Eye (tissue), 1 donor: ENCODE data around the gene VTI1B.
A peak's percentile ranks its signal among the peaks of the same experiment; 100 is the strongest.
"Not testable (repeated sequence)": the region's sequence is repeated elsewhere in the genome, so short reads cannot be mapped to it uniquely, and the experiment has no call there.

ENCODE experiments used
- DNase-seq: peaks from one replicate; pipeline ENCODE4 v3.0.0-alpha.2; 2015

VTI1B gene, protein sequence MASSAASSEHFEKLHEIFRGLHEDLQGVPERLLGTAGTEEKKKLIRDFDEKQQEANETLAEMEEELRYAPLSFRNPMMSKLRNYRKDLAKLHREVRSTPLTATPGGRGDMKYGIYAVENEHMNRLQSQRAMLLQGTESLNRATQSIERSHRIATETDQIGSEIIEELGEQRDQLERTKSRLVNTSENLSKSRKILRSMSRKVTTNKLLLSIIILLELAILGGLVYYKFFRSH

DNA sequence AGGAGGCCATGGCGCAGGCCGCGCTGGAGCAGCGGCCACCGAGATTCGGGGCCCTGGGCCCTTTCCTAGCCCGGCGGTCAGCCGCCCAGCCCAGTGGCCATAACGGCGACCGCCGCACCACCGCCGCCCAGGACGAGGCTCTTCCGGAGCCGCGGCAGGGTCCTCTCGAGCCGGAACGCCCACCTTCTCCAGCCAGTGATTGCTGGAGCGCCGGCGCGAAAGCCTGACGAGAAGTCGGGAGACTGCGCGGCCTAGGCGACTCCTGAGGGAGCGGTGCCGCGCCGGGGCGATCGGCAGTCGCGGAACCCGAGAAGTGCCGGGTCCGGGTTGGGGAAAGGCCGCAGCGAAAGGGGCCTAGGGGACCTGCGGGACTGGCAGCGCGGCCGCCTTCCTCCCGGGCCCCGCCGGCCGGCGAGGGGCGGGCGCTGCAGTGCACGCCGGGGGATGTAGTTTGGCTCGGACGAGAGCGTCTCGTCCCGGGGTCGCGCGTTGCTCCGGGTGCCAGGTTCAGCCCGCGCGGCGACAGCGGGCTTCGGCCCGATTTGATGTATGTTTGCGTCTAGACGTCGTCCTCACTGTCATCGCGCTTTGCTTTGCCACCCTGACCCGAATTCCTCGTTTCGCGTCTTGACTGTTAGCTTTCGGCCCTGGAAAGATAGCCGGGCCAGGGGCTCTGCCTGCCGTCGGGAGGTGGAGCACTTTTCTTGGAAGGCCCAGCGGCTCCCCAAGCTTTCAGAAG, at the start of gene VTI1B:
VTI1B (minus strand) TSS at position 153 of the 739 bp plus-strand sequence; CDS start at position 10, 143 bp downstream.
- DNase-seq, result peak; percentile 96

DNA sequence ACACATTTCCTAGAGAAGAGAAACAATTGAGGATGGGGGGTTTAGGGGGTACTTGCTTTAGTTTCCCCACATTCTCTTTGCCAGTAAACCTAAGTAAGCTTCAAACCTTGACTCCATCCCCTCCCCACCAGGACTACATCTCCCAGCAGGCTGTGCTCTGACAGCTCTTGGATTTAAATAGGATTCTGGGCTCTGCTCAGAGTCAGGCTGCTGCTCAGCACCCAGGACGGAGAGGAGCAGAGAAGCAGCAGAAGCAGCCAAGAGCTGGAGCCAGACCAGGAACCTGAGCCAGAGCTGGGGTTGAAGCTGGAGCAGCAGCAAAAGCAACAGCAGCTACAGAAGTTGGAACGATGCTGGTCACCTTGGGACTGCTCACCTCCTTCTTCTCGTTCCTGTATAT, 47.9 kb upstream of the VTI1B start:
- DNase-seq, result peak; percentile 17

DNA sequence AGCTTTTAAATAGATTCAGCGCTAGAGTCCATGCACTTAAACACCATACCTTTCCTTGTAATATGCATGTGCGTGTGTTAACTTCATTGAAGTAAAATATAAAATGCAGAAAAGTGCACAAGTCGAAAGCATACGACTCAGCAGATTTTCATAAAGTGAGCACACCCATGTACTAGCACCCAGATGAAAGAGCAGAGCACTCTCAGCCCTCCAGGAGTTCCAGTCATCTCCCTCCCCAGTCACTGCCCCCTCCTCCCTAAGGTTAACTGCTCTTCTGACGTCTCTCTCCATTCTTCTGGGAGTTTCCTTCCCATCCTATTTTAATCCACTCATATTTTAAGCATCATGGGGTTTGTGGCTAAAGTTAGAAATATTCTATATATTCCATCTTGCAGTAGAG, 47.4 kb upstream of the VTI1B start:
- no peak for DNase-seq

DNA sequence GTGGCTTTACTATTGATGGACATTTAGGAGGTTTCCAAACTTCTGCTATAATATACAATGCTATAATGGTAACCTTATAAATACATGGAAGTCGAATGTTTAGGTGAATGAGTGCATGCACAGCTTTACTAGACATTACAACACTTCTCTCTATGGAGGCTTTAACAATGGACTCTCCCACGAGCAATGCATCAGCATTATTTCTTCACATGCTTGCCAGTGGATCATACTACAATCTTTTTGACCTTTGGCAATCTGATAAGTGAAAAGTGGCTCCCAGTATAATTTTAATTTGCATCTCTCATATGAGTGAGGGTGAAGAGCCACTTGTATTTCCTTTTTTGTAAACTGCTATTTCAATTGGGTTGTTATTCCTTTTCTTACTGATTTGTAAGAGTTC, 45.4 kb upstream of the VTI1B start:
- no peak for DNase-seq

DNA sequence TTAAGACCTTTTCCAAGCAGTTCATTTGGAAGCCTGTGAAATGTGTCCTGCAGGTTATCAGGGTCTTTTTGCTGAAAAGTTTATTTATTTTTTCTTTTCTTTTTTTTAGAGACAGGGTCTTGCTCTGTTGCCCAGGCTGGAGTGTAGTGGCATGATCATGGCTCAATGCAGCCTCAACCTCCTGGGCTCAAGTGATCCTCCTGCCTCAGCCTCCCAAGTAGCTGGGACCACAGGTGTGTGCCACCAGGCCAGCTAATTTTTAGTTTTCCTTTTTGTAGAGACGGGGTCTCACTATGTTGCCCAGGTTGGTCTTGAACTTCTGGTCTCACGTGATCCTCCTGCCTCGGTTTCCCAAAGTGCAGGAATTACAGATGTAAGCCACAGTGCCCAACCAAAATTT, 45.0 kb upstream of the VTI1B start:
- DNase-seq, result not testable (repeated sequence)

DNA sequence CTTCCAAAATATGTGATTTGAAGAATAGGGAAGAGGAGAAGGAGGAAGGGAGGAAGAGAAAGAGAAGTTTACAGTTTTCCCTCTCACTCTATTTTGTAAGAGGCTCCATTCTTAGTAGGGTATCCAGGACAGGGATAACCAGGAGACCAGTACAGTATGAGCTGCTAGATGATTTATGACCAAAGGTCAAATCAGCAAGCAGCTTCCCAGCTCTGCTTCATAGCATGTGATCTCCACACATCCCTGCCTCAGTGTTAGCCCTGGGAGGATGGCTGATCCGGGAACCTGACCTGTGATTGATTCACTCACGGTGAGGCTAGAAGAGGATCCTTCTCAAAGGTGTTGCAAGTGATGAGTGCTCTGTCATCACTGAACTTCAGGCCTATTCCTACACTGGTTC, 43.8 kb upstream of the VTI1B start:
- DNase-seq, result no peak

DNA sequence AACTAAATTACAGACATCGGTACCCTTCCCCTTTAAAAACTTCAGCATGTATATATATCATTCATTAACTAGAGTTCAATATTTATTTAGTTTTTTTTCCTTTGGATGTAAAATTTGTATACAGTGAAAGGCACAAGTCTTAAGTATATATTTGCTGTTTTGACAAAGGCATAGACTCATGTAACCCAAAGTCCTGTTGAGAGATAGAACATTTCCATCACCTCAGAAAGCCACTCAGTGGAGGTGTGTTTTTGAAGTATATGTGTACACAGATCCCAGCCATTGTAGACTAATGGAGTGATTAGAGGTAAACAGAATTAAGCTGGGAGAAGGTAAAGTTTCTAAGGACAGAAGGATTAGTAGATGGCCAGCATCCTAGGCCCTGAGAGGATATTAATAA, 42.6 kb upstream of the VTI1B start:
- no peak for DNase-seq

DNA sequence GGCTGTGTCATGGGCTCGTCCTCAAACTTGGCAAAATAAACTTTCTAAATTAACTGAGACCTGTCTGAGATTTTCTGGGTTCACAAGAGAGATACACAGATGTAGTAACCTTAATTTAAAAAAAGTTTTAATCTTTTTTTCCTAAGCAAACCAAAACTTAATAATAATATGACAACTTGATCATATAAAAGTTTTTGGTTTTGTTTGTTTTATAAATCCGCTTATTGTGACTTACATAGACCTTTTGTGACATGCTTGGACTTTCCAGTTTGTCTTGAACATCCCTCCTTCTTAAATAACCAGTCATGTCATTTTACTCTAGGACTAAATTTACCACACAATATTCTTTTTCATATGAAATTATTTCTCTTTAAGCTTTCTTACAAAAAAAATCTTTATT, 35.8 kb upstream of the VTI1B start:
- DNase-seq, result peak; percentile 17

DNA sequence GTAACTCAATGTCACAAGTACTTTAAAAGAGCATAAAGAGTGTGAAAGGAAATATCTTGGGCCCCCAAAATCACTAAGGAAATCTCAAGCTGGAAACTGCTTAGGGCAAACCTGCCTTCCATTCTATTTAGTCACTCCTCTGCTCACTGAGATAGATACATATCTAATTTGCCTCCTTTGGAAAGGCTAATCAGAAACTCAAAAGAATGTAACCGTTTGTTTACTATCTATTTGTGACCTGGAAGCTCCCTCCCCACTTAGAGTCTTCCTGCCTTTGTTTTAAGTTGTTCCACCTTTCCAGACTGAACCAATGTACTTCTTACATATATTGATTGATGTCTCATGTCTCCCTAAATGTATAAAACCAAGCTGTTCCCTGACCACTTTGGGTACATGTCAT, 35.4 kb upstream of the VTI1B start:
- DNase-seq, result not testable (repeated sequence)

DNA sequence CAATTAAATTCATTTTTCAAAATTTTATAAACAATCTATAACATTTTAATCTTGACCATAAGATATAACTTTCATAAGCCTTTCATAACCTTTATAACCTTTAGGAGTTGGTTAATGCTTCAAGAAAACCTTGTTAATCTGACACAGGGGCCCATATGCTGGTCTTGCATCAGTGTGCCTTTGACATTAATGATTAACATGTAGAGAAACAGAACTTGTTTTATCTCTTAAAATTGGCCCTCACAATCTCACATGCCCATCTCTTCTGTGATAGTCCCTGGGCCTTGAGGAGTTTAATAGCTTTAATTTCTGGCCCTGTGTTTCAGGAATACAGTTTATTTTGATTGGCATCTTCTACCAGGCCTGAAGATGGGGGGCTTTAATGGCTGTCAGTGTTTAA, 34.9 kb upstream of the VTI1B start:
- not testable (repeated sequence) for DNase-seq

DNA sequence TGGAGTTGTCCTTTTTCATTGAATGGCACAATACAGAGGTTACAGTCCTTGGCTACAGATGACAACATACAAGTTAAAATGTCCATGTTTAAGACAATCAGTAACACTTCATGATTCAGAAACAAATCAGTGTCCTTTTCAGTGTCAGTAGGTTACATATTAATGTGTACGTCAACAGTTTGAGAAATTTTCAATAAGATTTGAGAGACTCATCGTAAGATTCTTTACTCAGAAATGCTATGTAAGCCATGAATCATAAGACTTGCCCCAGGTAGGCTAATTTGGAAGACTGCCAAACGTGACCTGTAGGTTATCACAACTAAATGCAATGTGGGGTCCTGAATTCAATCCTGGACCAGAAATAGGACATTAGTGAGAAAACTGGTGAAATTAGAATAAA, 30.8 kb upstream of the VTI1B start:
- no peak for DNase-seq

DNA sequence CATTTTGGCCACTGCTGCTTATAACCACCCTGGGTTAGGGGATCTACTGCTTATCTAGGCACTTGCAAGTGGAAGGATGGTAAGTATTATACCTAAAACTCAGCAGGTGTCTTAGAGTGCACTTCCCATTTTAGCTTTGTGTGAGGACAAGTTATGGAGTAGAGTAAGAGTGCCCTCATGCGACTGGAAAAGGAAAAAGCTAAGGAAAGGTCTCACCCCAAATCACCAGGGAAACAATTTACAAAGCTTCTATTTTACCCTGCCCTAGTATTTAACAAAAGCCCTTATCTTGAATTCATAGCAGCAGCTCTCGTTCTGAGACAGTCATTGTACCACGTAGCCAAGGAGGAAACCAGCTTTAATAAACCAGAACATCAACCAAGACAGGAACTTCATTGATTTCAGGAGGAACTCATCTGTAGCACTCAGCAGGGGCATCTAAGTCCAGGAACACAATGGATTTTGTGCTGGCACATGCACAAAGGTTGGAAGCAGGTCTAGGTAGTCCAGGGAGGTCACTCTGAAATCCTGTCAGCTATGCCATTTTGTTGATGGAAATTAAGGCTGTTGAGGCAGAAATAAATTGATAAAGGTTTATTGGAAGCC, 30.2 kb upstream of the VTI1B start:
- DNase-seq, result peak; percentile 82

DNA sequence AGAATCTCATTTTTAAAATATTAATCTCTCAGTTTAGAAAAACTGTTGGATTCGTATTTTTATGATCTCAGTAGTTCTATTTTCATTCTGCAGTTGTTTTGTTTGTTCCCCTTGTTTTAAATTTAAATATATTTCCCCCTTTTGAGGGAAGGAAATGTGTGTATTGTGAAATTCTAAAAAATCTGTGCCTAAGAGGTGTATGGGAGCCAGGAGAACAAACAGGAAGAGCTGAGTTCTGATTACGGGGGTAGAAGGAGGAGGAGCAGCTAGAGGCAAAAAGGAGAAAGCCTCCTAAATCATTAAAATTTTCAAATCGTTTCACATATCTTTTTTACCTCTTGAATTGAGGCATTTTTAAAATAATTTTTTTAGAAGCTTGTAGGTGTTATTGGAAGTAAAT, 29.6 kb upstream of the VTI1B start:
- DNase-seq, result no peak

DNA sequence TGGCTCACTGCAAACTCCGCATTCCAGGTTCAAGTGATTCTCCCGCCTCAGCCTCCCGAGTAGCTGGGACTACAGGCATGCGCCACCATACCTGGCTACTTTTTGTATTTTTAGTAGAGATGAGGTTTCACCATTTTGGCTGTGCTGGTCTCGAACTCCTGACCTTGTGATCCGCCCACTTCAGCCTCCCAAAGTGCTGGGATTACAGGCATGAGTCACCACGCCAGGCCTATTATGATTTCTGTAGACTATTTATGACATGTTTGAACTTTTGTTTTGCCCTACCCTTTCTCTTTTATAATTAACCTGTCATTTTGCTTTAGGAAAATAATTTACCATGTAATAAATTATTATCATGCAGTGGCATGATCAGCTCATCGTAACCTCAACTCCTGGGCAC, 27.1 kb upstream of the VTI1B start, which contains the start of gene RDH12:
RDH12 (plus strand) TSS at position 395 of the 400 bp plus-strand sequence. CDS start 20,757 bp downstream, outside the sequence.
- DNase-seq, result not testable (repeated sequence)

DNA sequence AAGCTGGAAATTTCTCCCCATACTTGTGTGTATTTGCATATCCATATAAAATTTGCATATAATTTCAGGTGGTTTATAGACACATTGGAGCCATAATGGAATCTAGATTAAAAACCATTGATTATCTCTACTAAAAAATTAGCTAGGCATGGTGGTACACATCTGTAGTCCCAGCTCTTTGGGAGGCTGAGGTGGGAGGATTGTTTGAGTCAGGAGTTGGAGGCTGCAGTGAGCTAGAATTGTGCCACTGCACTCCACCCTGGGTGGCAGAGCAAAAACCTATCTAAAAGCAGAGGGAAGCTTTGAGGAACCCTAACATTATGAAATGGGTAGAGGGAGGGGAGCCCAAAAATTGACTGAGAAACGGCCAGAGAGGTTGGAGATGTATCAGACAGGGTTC, 23.7 kb upstream of the VTI1B start:
- no peak for DNase-seq

DNA sequence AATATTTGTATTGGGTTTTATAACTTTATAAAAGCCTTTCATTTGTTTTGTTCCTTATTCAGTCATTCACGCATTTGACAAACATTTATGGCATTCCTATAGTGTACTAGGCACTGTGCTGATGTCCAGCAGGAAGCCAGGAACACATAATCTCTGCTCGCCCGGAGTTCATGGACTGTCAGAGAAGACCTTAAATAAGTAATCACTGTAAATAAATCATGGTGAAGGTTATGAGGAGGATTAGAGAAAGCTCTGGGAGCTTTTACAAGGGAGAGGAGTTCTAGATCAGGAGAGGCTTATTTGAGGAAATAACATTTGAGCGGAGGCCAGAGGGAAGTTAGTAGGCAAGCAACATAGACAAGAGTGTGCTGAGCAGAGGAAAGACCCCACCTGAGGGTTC, 22.6 kb upstream of the VTI1B start:
- DNase-seq, result no peak

DNA sequence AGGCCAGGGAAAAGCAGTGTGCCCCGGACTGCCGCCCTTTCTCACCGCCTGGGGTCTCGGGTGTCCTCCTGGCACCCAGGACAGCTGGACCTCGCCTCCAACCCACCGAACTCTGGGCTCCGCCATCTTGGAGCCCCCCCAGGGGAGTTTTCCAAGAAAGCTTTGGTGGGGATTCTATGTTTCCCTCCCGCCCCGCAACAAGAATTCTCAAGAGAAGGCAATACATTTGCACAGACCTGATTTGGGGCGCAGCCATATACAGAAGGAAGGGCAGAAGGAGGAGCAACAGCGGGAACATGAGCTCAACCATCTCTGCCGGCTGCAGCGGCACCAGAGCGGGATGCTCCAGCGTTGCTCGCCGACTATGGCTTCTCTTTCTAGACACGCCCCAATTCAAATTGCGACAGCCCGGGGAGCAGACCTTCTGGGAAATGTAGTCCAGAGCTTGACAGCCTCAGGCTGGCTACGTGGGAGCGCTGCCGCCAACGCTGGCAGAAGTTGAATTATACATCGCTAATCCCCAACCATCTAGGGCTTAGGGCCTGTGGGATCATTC, 21.0 kb upstream of the VTI1B start, which contains the start of gene RDH11:
RDH11 (minus strand) TSS at position 371 of the 556 bp plus-strand sequence; CDS start at position 310, 61 bp downstream.
- peak; percentile 96 for DNase-seq

DNA sequence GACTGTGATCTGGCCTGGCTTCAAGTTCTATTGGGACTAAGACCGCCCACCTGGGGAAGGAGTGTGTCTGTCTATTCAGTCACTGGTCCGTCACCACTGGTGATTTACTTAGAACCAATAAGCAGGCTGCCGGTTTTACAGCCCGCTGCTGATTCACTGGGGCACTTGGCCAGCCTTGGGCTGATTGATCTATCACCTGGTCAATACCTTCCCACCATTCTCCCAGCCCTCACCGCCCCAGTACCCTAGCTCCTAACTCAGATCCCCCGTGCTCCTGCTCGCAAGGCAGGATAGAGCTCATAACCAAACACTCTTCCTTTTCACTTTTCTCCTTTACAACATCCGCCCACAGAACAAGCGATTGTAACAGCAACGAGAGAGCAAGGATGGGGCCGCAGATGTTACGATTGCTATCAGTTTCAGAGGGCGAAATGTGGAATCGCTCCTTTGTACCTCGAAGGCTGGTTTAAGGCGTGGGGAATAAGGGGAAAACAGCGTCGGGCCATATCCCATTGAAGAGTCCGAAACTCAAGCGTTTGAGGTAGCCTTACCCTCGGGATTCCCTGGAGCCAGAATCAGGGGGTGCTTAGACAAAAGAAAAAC, 20.5 kb upstream of the VTI1B start:
- DNase-seq, result peak; percentile 75

DNA sequence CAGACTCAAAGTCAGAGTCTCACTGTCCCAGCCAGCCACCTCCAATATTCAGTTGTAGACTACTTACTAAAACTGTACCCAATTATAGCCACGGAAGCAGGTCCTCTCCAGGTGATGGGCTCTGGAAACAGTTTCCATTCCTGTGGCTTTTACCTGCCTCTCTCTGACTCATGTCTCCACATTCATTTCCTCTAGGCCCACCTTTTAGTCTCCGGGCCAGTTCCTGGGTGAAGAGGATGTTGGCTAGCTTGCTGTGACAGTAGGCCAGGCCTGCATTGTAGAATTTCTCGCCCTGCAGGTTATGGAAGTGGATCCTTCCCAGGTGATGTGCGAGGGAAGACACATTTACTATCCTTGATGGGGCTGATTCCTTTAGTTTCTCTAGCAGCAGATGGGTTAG, 15.6 kb upstream of the VTI1B start:
- DNase-seq, result no peak

DNA sequence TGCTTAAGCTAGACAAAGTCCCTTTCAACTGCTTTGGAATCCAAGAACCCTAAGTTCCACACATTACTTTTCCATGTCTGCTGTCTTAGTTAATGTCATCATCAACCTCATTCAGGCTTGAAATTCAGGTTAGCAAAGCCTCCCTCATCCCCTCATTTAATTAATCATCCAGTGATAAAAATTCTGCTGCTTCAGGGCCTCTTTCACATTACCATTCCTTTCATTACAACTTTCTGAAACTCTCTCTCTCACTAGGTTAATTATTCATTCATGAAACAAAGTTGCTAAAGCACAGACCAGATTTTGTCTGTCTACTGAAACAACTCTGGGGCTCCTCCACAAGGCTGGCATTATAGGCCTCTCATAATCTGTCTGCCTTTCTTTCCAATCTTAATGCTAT, 9.4 kb upstream of the VTI1B start:
- no peak for DNase-seq

DNA sequence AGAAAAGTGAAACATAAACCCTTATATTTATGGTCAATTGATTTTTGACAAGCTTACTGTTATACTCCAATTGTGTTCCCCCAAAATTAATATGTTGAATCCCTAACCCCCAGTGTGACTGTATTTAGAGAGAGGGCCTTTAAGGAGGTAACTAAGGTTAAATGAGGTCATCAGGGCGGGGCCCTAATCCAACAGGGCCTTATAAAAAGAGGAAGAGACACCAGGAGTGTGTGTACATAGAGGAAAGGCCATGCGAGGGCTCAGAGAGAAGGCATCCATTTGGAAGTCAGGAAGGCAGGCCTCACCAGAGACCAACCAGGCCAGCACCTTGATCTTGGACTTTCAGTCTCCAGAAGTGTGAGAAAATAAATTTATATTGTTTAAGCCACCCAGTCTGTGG, 6.5 kb upstream of the VTI1B start:
- DNase-seq, result no peak

DNA sequence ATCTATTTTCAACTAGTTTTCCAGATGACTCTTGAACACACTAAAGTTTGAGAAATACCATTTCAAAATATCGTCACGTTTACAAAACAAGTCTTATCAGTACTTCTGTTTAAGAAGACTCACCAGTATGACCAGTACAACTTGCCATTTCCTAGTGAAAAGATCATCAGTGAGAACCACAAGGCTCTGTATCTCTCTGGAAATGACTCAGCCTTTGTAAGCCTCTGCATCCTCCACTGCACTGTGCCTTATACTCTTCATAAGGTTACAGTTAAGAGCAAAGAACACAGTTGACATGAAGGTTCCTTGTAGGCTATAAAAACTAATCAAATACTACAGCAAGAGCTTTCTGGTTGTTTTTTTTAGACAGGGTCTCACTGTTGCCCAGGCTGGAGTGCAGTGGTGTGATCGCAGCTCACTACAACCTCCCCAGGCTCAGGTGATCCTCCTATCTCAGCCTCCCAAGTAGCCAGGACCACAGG, 5.7 kb upstream of the VTI1B start:
- DNase-seq, result no peak

DNA sequence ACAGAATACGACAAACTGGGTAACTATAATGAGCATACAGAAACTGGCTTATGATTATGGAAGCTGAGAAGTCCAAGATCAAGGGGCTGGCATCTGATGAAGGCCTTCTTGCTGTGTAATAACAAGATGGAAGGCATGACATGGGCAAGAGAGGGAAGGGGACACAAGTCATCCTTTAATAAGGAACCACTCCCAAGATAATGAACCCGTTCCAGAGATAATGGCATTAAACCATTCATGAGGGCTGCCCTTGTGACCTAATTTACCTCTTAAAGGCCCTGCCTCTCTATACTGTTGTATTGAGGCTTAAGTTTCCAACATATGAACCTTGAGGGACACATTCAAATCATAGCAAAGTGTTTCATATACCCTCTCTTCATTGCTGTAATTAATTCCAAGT, 4.6 kb upstream of the VTI1B start:
- no peak for DNase-seq
